Testis (tissue), 3 donors: ENCODE results near the gene FXN. TPM values are rescaled to one million over a fixed set of nuclear protein-coding genes. Genes with fewer than 3 reads are reported as not detected.
A peak's percentile ranks its signal among the peaks of the same experiment; 100 is the strongest.

ENCODE experiments used
- DNase-seq: peaks from one replicate; pipeline ENCODE4 v3.0.0-alpha.2; 2019
- H3K27ac ChIP-seq, 2 donors: fragments of 200-600 bp; sonication (generic); one replicate each; pipeline ENCODE4 v1.5.1; 2019
- H3K27me3 ChIP-seq: fragments of 200-600 bp; sonication (generic); one replicate; pipeline ENCODE4 v1.5.1; 2019
- H3K36me3 ChIP-seq: fragments of 200-600 bp; sonication (generic); one replicate; pipeline ENCODE4 v1.5.1; 2017; ENCODE audit warnings: low read depth; ENCODE audit errors: missing control alignments
- H3K4me1 ChIP-seq: fragments of 200-600 bp; sonication (generic); one replicate; pipeline ENCODE4 v1.5.1; 2019
- H3K4me3 ChIP-seq, 2 donors: fragments of 200-600 bp; sonication (generic); one replicate each; pipeline ENCODE4 v1.5.1; 2017 to 2019
- H3K9me3 ChIP-seq: fragments of 200-600 bp; sonication (generic); one replicate; pipeline ENCODE4 v1.5.1; 2017
- POLR2A ChIP-seq: fragments of 450-650 bp; IDR thresholded peaks from one replicate; pipeline ENCODE4 v1.6.1; 2017; ENCODE audit warnings: antibody characterized with exemption, mild to moderate bottlenecking, moderate library complexity
- WGBS, 2 donors: methylation state at CpG; one replicate each; pipeline ENCODE4 v1.1.5; 2018; 5-methylcytosine and 5-hydroxymethylcytosine counted together
- intact Hi-C: fragments of 100-400 bp; cut with DNase I; formaldehyde crosslinking; loops from one replicate; pipeline ENCODE4 v1.15.1; 2023; ENCODE audit warnings: low total_unique reads
- polyA plus RNA-seq: library from polyadenylated mRNA; stranded (reverse); fragments of 350-450 nt; fragmentation: Illumina TruSeq; extraction: RNeasy Lipid Tissue Mini Kit (QIAGEN cat#74804); gene quantifications from one replicate; pipeline ENCODE4 v1.2.3, GENCODE V29; 2014; ENCODE audit warnings: low read depth, low replicate concordance; ENCODE audit not compliant: insufficient read depth
- total RNA-seq, 2 donors: library from RNA; depleted of rRNA; stranded (reverse); fragments of >200 nt; gene quantifications; one replicate each; pipeline ENCODE4 v1.2.3, GENCODE V29; 2016
- TF ChIP-seq, protein P1 (sequence below), 3 experiments: fragments of 450-650 bp in 2 of 3; fragments of 200-600 bp in 1 of 3; sonication (generic) in 1 of 3; IDR thresholded peaks; one replicate each; pipeline ENCODE4 v1.5.1; 2016 to 2019; ENCODE audit warnings: antibody characterized with exemption in 3 of 3, mild to moderate bottlenecking in 2 of 3, moderate library complexity in 1 of 3

The FXN gene
- total and polyA plus RNA-seq, 3 donors from 2014 or later = 14.5 to 29.4 (median 19.7) TPM

DNA sequence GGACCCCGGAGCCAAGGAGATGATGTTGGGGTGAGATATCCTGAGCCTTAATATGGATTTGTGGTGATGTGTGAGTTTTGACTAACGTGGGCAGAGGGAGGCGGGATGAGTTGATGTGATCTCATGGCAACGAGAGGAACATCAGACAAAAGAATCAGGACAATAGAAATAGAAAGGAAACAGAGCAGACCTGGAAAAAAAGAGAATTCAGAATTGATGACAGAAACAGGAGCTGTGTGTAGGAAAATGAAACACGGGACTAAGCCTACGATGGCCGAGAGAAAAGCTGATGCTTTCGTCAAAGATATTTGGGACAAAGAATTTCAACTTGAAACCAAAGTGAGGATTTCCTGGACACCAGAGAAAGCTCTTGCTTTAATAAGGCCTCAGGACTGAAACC is 32.5 kb upstream of the FXN start:
- DNase-seq = no peak
- TF ChIP-seq, protein P1, sequence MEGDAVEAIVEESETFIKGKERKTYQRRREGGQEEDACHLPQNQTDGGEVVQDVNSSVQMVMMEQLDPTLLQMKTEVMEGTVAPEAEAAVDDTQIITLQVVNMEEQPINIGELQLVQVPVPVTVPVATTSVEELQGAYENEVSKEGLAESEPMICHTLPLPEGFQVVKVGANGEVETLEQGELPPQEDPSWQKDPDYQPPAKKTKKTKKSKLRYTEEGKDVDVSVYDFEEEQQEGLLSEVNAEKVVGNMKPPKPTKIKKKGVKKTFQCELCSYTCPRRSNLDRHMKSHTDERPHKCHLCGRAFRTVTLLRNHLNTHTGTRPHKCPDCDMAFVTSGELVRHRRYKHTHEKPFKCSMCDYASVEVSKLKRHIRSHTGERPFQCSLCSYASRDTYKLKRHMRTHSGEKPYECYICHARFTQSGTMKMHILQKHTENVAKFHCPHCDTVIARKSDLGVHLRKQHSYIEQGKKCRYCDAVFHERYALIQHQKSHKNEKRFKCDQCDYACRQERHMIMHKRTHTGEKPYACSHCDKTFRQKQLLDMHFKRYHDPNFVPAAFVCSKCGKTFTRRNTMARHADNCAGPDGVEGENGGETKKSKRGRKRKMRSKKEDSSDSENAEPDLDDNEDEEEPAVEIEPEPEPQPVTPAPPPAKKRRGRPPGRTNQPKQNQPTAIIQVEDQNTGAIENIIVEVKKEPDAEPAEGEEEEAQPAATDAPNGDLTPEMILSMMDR (IDR thresholded peaks at IDR 0.05) = no peak
- TF ChIP-seq POLR2A = no peak
- Histone ChIP-seq H3K9me3 (no peaks in the 10 kb centered on the region), H3K4me3 (no peak overlapping the region), H3K27ac (no peak overlapping the region), H3K36me3 (no peaks in the 10 kb centered on the region), H3K27me3 (no peaks in the 10 kb centered on the region), H3K4me1 (no peaks in the 10 kb centered on the region)
- 82 to 86% methylated on average over 8 of the region's 8 CpGs for WGBS, 2 donors
- intact Hi-C loops = loop anchor here (10.0 kb wide), 1 partner anchor 418 kb away; no protein-coding TSS in a partner anchor

DNA sequence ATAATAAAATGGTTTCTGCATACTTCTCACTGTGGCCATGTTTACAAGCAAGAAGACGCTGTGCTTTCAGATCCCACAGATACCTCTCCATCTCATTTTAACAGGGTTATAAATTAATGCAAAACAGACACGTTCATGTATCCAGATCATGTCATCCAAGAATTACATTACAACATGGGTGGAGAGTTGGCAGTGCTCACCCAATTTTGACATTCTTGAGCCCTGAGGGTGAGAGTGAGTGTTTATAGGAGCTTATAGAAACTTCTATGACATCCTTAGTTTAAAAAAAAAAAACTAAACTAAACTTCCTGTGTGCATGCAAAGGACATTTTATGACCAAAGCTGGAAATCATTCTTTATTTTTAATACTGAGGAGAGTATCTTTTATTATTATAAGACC is 30.7 kb upstream of the FXN start:
- intact Hi-C loops = loop anchor here (10.0 kb wide), 1 partner anchor 420 kb away; no protein-coding TSS in a partner anchor
- Histone ChIP-seq H3K9me3 (no peaks in the 10 kb centered on the region), H3K4me3 (no peak overlapping the region), H3K27me3 (no peaks in the 10 kb centered on the region), H3K36me3 (no peaks in the 10 kb centered on the region), H3K4me1 (no peaks in the 10 kb centered on the region), H3K27ac (no peak overlapping the region)
- TF ChIP-seq, protein P1 (IDR thresholded peaks at IDR 0.05) = no peak
- TF ChIP-seq POLR2A = no peak
- WGBS, 2 donors = 73 to 87% methylated on average over 2 of the region's 2 CpGs
- no peak for DNase-seq

DNA sequence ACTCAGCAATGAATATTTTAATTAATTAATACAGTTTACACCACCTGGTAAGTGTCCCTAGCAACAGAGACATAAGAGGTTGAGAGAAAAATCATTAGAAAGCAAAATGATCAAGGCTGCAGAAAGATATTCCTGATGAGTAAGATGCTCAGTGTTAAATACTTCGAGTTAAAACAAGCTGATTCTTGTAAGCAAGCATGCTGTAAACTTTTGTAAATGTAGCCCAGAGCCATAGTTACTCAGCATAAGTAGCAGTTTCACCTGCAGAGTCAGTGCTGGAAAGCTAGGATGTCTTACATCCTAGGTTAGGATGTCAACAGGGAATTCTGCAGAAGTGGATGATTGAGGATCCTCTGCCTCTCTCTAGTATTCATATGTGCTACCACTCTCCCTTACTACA is 25.8 kb upstream of the FXN start:
- intact Hi-C loops = loop anchor here (10.0 kb wide), 1 partner anchor 425 kb away; no protein-coding TSS in a partner anchor
- Histone ChIP-seq H3K27ac (no peak overlapping the region), H3K27me3 (no peaks in the 10 kb centered on the region), H3K9me3 (no peaks in the 10 kb centered on the region), H3K4me1 (no peaks in the 10 kb centered on the region), H3K4me3 (no peak overlapping the region), H3K36me3 (no peaks in the 10 kb centered on the region)
- DNase-seq = no peak
- WGBS, 2 donors = 88 to 94% methylated on average over 1 of the region's 1 CpG
- TF ChIP-seq, protein P1 (IDR thresholded peaks at IDR 0.05) = no peak
- TF ChIP-seq POLR2A = no peak

DNA sequence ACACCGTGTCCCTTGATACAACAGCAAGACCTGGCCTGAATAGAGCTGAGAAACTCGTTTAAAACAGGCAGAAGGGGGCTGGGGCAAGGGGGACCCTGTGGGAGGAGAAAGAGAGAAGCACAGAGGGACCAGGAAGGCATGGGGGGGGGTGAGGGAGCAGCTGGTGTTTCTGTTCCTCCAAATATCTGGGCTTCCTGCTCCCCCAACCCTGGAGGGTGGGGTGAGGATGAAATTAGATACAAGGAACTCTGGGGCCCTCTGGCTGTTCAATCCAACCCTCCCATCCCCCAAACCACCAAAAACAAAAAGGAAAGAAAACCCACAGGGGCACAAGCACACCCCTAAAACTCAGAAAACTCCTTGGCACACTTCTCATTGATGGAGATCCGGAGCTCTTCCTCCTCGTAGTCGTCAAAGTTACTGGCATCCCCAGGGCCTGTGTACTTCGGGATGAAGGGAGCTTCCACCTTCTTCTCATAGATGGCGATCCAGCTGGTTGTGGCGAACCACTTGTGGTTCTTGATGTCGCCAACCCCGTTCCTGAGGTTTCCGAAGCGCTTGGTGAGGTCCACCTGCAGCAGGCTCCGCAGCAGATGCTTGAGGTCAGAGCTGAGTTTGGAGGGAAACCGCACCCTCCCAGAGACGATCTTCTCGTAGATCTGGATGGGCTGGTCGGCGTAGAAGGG is 22.7 kb upstream of the FXN start:
- Histone ChIP-seq H3K36me3 (no peaks in the 10 kb centered on the region), H3K4me1 (no peaks in the 10 kb centered on the region), H3K4me3 (peak overlapping the region in 1 of 2 donors; percentile 41), H3K27ac (no peak overlapping the region), H3K27me3 (no peaks in the 10 kb centered on the region), H3K9me3 (no peaks in the 10 kb centered on the region)
- TF ChIP-seq POLR2A = no peak
- TF ChIP-seq, protein P1 (IDR thresholded peaks at IDR 0.05) = no peak
- WGBS, 2 donors = 57 to 62% methylated on average over 15 to 18 of the region's 18 CpGs
- intact Hi-C loops = no loop called here
- DNase-seq = no peak

DNA sequence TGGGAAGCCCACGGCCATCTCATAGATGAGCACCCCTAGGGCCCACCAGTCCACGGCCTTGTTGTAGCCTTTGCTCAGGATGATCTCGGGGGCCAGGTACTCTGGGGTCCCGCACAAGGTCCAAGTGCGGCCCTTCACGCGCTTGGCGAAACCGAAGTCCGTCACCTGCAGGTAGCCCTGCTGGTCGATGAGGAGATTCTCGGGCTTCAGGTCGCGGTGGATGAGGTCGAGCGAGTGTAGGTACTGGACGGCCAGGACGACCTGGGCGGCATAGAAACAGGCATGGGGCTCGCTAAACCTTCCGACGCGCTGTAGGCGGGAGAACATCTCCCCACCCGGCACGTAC is 22.2 kb upstream of the FXN start:
- H3K9me3 ChIP-seq = no peaks in the 10 kb centered on the region
- no peak overlapping the region for H3K27ac ChIP-seq
- 75 to 82% methylated on average over 22 to 26 of the region's 26 CpGs for WGBS, 2 donors
- intact Hi-C loops = no loop called here
- peak overlapping the region; percentile 37 to 41 for H3K4me3 ChIP-seq
- H3K4me1 ChIP-seq = no peaks in the 10 kb centered on the region
- no peak for DNase-seq
- H3K36me3 ChIP-seq = no peaks in the 10 kb centered on the region
- no peaks in the 10 kb centered on the region for H3K27me3 ChIP-seq
- no peak for TF ChIP-seq POLR2A
- TF ChIP-seq, protein P1 (IDR thresholded peaks at IDR 0.05) = no peak
